ENCODE measurements around the gene MBNL2. TPM values are rescaled to one million over a fixed set of nuclear protein-coding genes. Genes with fewer than 3 reads are reported as not detected.
A peak's percentile ranks its signal among the peaks of the same experiment; 100 is the strongest.

MBNL2 gene
- total and polyA plus RNA-seq, 2 experiments from 2014 or later, result 46.7 to 79.5 TPM

DNA sequence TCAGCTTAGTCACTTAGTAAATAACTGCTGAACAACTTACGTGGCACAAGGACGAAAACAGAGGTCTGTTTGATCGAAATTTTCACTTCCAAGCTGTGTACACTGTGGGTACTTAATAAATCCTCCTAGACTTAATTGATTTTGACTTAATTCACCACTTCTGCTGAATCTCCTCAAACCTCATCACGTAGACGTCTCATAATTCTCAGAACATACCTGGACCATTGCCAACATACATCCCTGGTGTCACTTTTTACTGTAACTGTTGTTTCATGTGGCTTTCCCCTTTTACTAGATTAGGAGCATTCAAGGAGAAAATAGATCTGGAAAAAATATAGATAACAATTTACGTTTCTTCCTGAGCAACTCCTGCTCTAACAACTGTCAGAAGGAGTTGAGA lies 105.0 kb downstream of the MBNL2 start:
- peaks cover 12% of the 10 kb centered on the region; the same call in 1 of the 2 replicates for H3F3A ChIP-seq (ENCODE audit: insufficient read depth)
- 0 out of 2 replicates have a peak, but pooled peaks cover 3% of the 10 kb centered on the region for H4K20me1 ChIP-seq (ENCODE audit: insufficient read depth)
- H3K9me3 ChIP-seq (ENCODE audit: low read depth), result no peaks in the 10 kb centered on the region
- no peaks in the 10 kb centered on the region for H3K36me3 ChIP-seq (ENCODE audit: low read depth)
- DNase-seq, result no peak
- H2AFZ ChIP-seq, result no peak overlapping the region
- no peak overlapping the region for H3K27ac ChIP-seq
- peaks cover 92% of the 10 kb centered on the region for H3K79me2 ChIP-seq (ENCODE audit: insufficient read depth)
- no peak overlapping the region for H3K9ac ChIP-seq
- H3K27me3 ChIP-seq (replicated peaks; ENCODE audit: insufficient read depth), result no peaks in the 10 kb centered on the region
- H3K4me1 ChIP-seq (ENCODE audit: insufficient read depth), result peaks cover 27% of the 10 kb centered on the region
- in situ Hi-C loops (cut with MboI), result no loop called here
- TF ChIP-seq EZH2phosphoT487 (IDR thresholded peaks at IDR 0.05; ENCODE audit: insufficient read depth, low read depth) (no peak), EZH2 (IDR thresholded peaks at IDR 0.05; ENCODE audit: insufficient read depth, poor library complexity, severe bottlenecking) (no peak)
- H3K4me3 ChIP-seq, result no peak overlapping the region
- no peak overlapping the region for H3K4me2 ChIP-seq (ENCODE audit: unreplicated experiment)
- H3K9me2 ChIP-seq (ENCODE audit: insufficient read depth), result no peaks in the 10 kb centered on the region
- WGBS, 2 experiments (ENCODE audit: low coverage in 1 of 2, low lambda C conversion rate in 2 of 2, missing lambda C conversion rate in 2 of 2), result 90 to 95% methylated on average over 6 of the region's 6 CpGs

DNA sequence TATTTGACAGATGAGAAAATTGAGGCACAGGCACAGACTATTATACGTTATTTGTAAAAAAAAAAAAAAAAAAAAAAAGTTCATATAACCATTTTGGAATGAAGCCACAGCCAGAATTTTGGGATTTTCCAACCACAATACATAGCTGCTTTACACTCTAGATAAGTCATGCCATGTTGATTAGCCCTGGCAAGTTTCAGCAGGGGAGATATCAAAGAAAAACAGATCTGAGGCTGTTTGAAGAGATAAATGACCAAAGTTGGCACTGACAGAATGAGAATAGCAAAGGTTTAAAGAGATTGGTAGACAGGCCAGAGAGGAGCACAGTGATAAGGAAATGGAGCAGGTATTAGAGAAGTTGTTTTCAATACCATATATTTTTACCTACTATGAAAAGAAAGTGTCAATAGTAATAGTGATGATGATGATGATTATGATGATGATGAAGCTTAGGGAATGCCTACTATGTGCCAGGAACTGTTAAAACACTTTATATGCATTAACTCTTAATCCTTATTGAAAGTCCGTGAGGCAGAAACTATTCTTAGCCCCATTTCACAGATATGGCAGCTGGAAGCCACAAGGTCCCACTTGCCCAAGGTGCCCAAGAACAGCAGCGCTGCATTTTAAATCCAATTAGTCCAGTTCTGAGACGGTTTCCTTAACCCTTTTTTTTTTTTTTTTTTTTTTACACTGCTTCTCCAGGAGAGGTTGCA lies 105.5 kb downstream of the MBNL2 start:
- TF ChIP-seq EZH2phosphoT487 (IDR thresholded peaks at IDR 0.05; ENCODE audit: insufficient read depth, low read depth) (no peak), EZH2 (IDR thresholded peaks at IDR 0.05; ENCODE audit: insufficient read depth, poor library complexity, severe bottlenecking) (no peak)
- Histone ChIP-seq H3F3A (ENCODE audit: insufficient read depth) (peaks cover 12% of the 10 kb centered on the region; the same call in 1 of the 2 replicates), H3K9ac (no peak overlapping the region), H3K27ac (no peak overlapping the region), H2AFZ (no peak overlapping the region), H3K79me2 (ENCODE audit: insufficient read depth) (peaks cover 92% of the 10 kb centered on the region), H3K4me2 (ENCODE audit: unreplicated experiment) (peak overlapping the region; percentile 8), H3K4me1 (ENCODE audit: insufficient read depth) (peaks cover 28% of the 10 kb centered on the region), H3K9me2 (ENCODE audit: insufficient read depth) (no peaks in the 10 kb centered on the region), H3K36me3 (ENCODE audit: low read depth) (no peaks in the 10 kb centered on the region), H3K4me3 (no peak overlapping the region), H3K27me3 (replicated peaks; ENCODE audit: insufficient read depth) (no peaks in the 10 kb centered on the region), H4K20me1 (ENCODE audit: insufficient read depth) (peaks cover 3% of the 10 kb centered on the region; the same call in 1 of the 2 replicates), H3K9me3 (ENCODE audit: low read depth) (no peaks in the 10 kb centered on the region)
- in situ Hi-C loops (cut with MboI), result no loop called here
- WGBS, 2 experiments (ENCODE audit: low coverage in 1 of 2, low lambda C conversion rate in 2 of 2, missing lambda C conversion rate in 2 of 2), result 92 to 93% methylated on average over 4 of the region's 4 CpGs
- DNase-seq, result no peak

DNA sequence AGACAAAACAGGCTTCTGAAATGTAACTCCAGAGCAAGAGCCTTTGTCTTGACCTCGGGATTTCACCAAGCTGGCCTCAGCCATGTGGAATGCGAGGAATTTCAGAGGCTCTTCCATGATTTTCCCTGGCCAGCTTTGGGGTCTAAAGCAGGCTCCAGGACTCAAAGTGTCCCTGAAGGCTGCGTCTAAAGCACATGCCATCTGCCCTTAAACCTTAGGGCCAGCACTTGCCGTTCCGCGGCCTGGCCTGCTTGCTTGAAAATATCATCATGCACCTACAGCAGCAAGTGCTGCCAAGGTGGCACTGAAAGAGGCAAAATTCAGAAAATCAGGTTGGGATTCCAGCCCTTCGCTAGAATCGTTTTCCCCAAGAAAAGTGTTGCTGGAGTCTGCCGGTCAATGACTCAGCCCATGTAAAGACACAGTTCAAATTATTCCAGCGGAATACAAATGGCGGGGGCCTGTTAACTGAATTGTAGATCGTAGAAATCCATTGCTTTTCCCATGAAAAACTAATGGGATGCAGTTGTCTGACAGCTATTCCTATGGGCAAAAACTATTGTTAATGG lies 106.2 kb downstream of the MBNL2 start:
- Histone ChIP-seq H3K36me3 (ENCODE audit: low read depth) (no peaks in the 10 kb centered on the region), H3K9me2 (ENCODE audit: insufficient read depth) (no peaks in the 10 kb centered on the region), H3K27ac (no peak overlapping the region), H3K9me3 (ENCODE audit: low read depth) (no peaks in the 10 kb centered on the region), H3K27me3 (replicated peaks; ENCODE audit: insufficient read depth) (no peaks in the 10 kb centered on the region), H2AFZ (no peak overlapping the region), H3K9ac (no peak overlapping the region), H3F3A (ENCODE audit: insufficient read depth) (peaks cover 12% of the 10 kb centered on the region; the same call in 1 of the 2 replicates), H3K4me1 (ENCODE audit: insufficient read depth) (peaks cover 26% of the 10 kb centered on the region), H3K4me3 (no peak overlapping the region), H3K4me2 (ENCODE audit: unreplicated experiment) (peak overlapping the region; percentile 8), H3K79me2 (ENCODE audit: insufficient read depth) (peaks cover 91% of the 10 kb centered on the region), H4K20me1 (ENCODE audit: insufficient read depth) (peaks cover 3% of the 10 kb centered on the region; the same call in 1 of the 2 replicates)
- DNase-seq, result peak; percentile 56
- 79 to 83% methylated on average over 12 of the region's 12 CpGs for WGBS, 2 experiments (ENCODE audit: low coverage in 1 of 2, low lambda C conversion rate in 2 of 2, missing lambda C conversion rate in 2 of 2)
- no peak for TF ChIP-seq EZH2 (IDR thresholded peaks at IDR 0.05; ENCODE audit: insufficient read depth, poor library complexity, severe bottlenecking)
- no peak for TF ChIP-seq EZH2phosphoT487 (IDR thresholded peaks at IDR 0.05; ENCODE audit: insufficient read depth, low read depth)
- in situ Hi-C loops (cut with MboI), result no loop called here

DNA sequence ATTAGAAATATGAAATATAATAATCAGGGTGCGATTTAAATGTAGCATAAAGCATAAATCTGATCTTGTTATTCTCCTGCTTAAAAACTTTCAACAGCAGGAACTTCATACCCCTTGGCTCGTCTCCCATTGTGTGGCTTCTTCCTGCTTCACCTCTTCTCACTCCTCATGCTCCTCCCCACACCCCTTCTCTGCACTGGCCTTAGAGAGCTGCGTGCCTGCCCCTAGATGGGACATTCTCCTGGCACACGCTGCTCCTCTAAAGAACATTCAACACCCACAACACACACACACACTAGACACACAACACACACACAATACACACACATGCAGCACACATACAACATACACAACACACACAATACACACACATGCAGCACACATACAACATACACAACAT lies 107.2 kb downstream of the MBNL2 start:
- Histone ChIP-seq H3K9me3 (ENCODE audit: low read depth) (no peaks in the 10 kb centered on the region), H3K27me3 (replicated peaks; ENCODE audit: insufficient read depth) (no peaks in the 10 kb centered on the region), H3K9me2 (ENCODE audit: insufficient read depth) (no peaks in the 10 kb centered on the region), H3K79me2 (ENCODE audit: insufficient read depth) (peaks cover 89% of the 10 kb centered on the region), H3K4me3 (no peak overlapping the region), H3K9ac (no peak overlapping the region), H3K4me1 (ENCODE audit: insufficient read depth) (peaks cover 22% of the 10 kb centered on the region), H2AFZ (no peak overlapping the region), H3F3A (ENCODE audit: insufficient read depth) (peaks cover 8% of the 10 kb centered on the region; the same call in 1 of the 2 replicates), H4K20me1 (ENCODE audit: insufficient read depth) (peaks cover 3% of the 10 kb centered on the region; the same call in 1 of the 2 replicates), H3K27ac (no peak overlapping the region), H3K36me3 (ENCODE audit: low read depth) (no peaks in the 10 kb centered on the region), H3K4me2 (ENCODE audit: unreplicated experiment) (no peak overlapping the region)
- 72 to 79% methylated on average over 4 of the region's 4 CpGs for WGBS, 2 experiments (ENCODE audit: low coverage in 1 of 2, low lambda C conversion rate in 2 of 2, missing lambda C conversion rate in 2 of 2)
- peak; percentile 22 for DNase-seq
- TF ChIP-seq EZH2 (IDR thresholded peaks at IDR 0.05; ENCODE audit: insufficient read depth, poor library complexity, severe bottlenecking) (no peak), EZH2phosphoT487 (IDR thresholded peaks at IDR 0.05; ENCODE audit: insufficient read depth, low read depth) (no peak)
- in situ Hi-C loops (cut with MboI), result no loop called here
